K562 (cell line): ENCODE data around the gene GNB5. TPM values are rescaled to one million over a fixed set of nuclear protein-coding genes. Genes with fewer than 3 reads are reported as not detected.

Experiments used
- ATAC-seq: fragments of 200-7000 bp; cut with Tn5 transposase; 3 replicates; pipeline ENCODE4 v1.9.1; 2020; ENCODE audit warnings: moderate library complexity
- BruUV-seq: library from RNA; stranded (reverse); fragments of 400-500 nt; replicated peaks from 2 replicates; lab custom pipeline; 2021; lab: Mats Ljungman, UMichigan
- CTCF ChIA-PET: fragments of 300-600 bp; formaldehyde crosslinking; extraction: SDS; loops from one replicate; lab custom pipeline; 2021; ENCODE audit warnings: low intra/inter-chr PET ratio; lab: Yijun Ruan, JAX
- POLR2A ChIA-PET: fragments of 300-600, 350-650 bp; sonication (Branson Sonifier 250); formaldehyde crosslinking; extraction: SDS; loops from one replicate; lab custom pipeline; 2021; ENCODE audit warnings: antibody characterized with exemption, inconsistent platforms; lab: Yijun Ruan, JAX
- DNase-seq, 4 experiments: peaks; one replicate each; pipeline versions ENCODE4 v3.0.0 to v3.0.0-alpha.2; 2011 to 2018; ENCODE audit warnings: low spot score in 3 of 4, mixed read lengths in 3 of 4; ENCODE audit errors: extremely low read depth in 1 of 4
- FAIRE-seq: peaks from 2 replicates; lab custom pipeline; 2011; peaks lifted over from hg19 to GRCh38; lab: Jason Lieb, UNC
- H2AFZ ChIP-seq: 2 replicates; pipeline ENCODE4 v1.6.0; 2011; ENCODE audit warnings: low read depth, low read length, control low read depth, inconsistent platforms
- H3K27ac ChIP-seq: fragments of 200-600 bp; 3 replicates; pipeline ENCODE4 v1.8.0; 2011; ENCODE audit warnings: low read depth, mild to moderate bottlenecking, control low read depth, inconsistent platforms, low read length, moderate library complexity, mixed read lengths; ENCODE audit errors: extremely low read depth
- H3K27me3 ChIP-seq, 2 experiments: fragments of 300-600 bp in 1 of 2; 2 replicates in 1 of 2; 3 replicates in 1 of 2; pipeline versions ENCODE4 v1.6.0 to v1.8.0; 2011; ENCODE audit warnings: inconsistent platforms in 2 of 2, low read length in 2 of 2, mild to moderate bottlenecking in 1 of 2, mixed read lengths in 1 of 2, moderate library complexity in 1 of 2; ENCODE audit not compliant: control insufficient read depth in 2 of 2, insufficient read depth in 2 of 2
- H3K36me3 ChIP-seq: fragments of 300-600 bp; 3 replicates; pipeline ENCODE4 v1.8.0; 2011; ENCODE audit warnings: mild to moderate bottlenecking, low read length, inconsistent platforms; ENCODE audit not compliant: control insufficient read depth, insufficient read depth
- H3K4me1 ChIP-seq, 2 experiments: fragments of 200-600 bp in 1 of 2; replicated peaks in 1 of 2; 2 replicates in 1 of 2; 3 replicates in 1 of 2; pipeline versions ENCODE4 v1.5.1 to v1.8.0; 2011; ENCODE audit warnings: inconsistent platforms in 2 of 2, low read length in 2 of 2, mild to moderate bottlenecking in 1 of 2, mixed read lengths in 1 of 2, moderate library complexity in 1 of 2; ENCODE audit not compliant: control insufficient read depth in 2 of 2, insufficient read depth in 2 of 2
- H3K4me2 ChIP-seq: 2 replicates; pipeline ENCODE4 v1.6.1; 2011; ENCODE audit warnings: low read length, control low read depth, inconsistent platforms, mixed read lengths; ENCODE audit not compliant: insufficient read depth
- H3K4me3 ChIP-seq: fragments of 200-600 bp; sonication (generic), shearing (Covaris generic); 2 replicates; pipeline ENCODE4 v1.5.1; 2016; ENCODE audit warnings: control low read depth, inconsistent platforms
- H3K79me2 ChIP-seq: fragments of 200-600 bp; 3 replicates; pipeline ENCODE4 v1.8.0; 2011; ENCODE audit warnings: low read length, inconsistent platforms; ENCODE audit not compliant: control insufficient read depth, insufficient read depth
- H3K9ac ChIP-seq, 2 experiments: 2 replicates each; pipeline versions ENCODE4 v1.6.0 to v1.6.1; 2011; ENCODE audit warnings: low read depth in 2 of 2, low read length in 2 of 2, control low read depth in 1 of 2, inconsistent platforms in 1 of 2, mild to moderate bottlenecking in 1 of 2, mixed read lengths in 1 of 2; ENCODE audit not compliant: insufficient read depth in 1 of 2
- H3K9me1 ChIP-seq: one replicate; pipeline ENCODE4 v1.6.0; 2011; ENCODE audit warnings: inconsistent platforms, mild to moderate bottlenecking, low read length, moderate library complexity; ENCODE audit not compliant: control insufficient read depth, insufficient read depth
- H3K9me3 ChIP-seq: replicated peaks from 2 replicates; pipeline ENCODE4 v1.5.1; 2011; ENCODE audit warnings: low read depth, low read length, inconsistent platforms; ENCODE audit not compliant: control insufficient read depth, insufficient read depth
- H4K20me1 ChIP-seq: replicated peaks from 2 replicates; pipeline ENCODE4 v1.6.1; 2011; ENCODE audit warnings: low read length, inconsistent platforms, mixed read lengths; ENCODE audit not compliant: control insufficient read depth, insufficient read depth
- ATF1 ChIP-seq, 2 experiments: fragments of 450-650 bp in 1 of 2; IDR thresholded peaks; 2 replicates each; pipeline ENCODE4 v1.6.1; 2016; ENCODE audit warnings: missing compliant biosample characterization in 1 of 2, missing genetic modification characterization in 1 of 2
- KDM1A ChIP-seq, 2 experiments: fragments of 450-650 bp; IDR thresholded peaks; 2 replicates each; pipeline ENCODE4 v1.6.1; 2016; ENCODE audit warnings: mild to moderate bottlenecking in 2 of 2
- POLR2AphosphoS5 ChIP-seq: IDR thresholded peaks from 2 replicates; pipeline ENCODE4 v1.6.1; 2011; ENCODE audit warnings: mild to moderate bottlenecking, low read depth, low read length, moderate library complexity; ENCODE audit not compliant: control insufficient read depth, insufficient read depth
- RFX7 ChIP-seq: fragments of 250-450 bp; sonication (Bioruptor Pico); IDR thresholded peaks from 2 replicates; pipeline ENCODE4 v1.5.1; 2021; ENCODE audit warnings: mild to moderate bottlenecking
- SNIP1 ChIP-seq: fragments of 450-650 bp; IDR thresholded peaks from 2 replicates; pipeline ENCODE4 v1.7.1; 2017; ENCODE audit warnings: low read depth, mild to moderate bottlenecking
- STAG1 ChIP-seq: sonication (generic); formaldehyde crosslinking; IDR thresholded peaks from 2 replicates; pipeline ENCODE4 v1.5.0; 2020; ENCODE audit warnings: missing genetic modification reagents, borderline replicate concordance
- TARDBP ChIP-seq: fragments of 450-650 bp; IDR thresholded peaks from 2 replicates; pipeline ENCODE4 v1.6.1; 2016
- TCF15 ChIP-seq: fragments of 250-450 bp; sonication (Bioruptor Pico); IDR thresholded peaks from 2 replicates; pipeline ENCODE4 v1.8.0; 2022; ENCODE audit warnings: moderate library complexity, mild to moderate bottlenecking, inconsistent platforms
- TCFL5 ChIP-seq: fragments of 250-450 bp; sonication (Bioruptor Pico); conservative IDR thresholded peaks from 2 replicates; pipeline ENCODE4 v1.6.1; 2021; ENCODE audit warnings: mild to moderate bottlenecking, moderate library complexity, matching md5 sums
- TRIM28 ChIP-seq: fragments of 450-650 bp; IDR thresholded peaks from 2 replicates; pipeline ENCODE4 v1.6.1; 2017
- USF1 ChIP-seq: sonication (generic); formaldehyde crosslinking; IDR thresholded peaks from 2 replicates; pipeline ENCODE4 v1.9.0; 2022; ENCODE audit warnings: mild to moderate bottlenecking, missing genetic modification reagents
- ZBTB2 ChIP-seq: fragments of 450-650 bp; IDR thresholded peaks from 2 replicates; pipeline ENCODE4 v1.6.1; 2016; ENCODE audit warnings: antibody characterized with exemption
- ZNF77 ChIP-seq: fragments of 250-450 bp; sonication (Bioruptor Pico); IDR thresholded peaks from 2 replicates; pipeline ENCODE4 v1.5.0; 2020
- ZNF780A ChIP-seq: fragments of 250-450 bp; sonication (Bioruptor Pico); IDR thresholded peaks from 2 replicates; pipeline ENCODE4 v1.5.0; 2021; ENCODE audit warnings: mild to moderate bottlenecking
- WGBS: fragments of 100-300 bp; shearing (Covaris generic); methylation state at CpG from one replicate; pipeline ENCODE4 v1.1.6; 2016; ENCODE audit warnings: low coverage, mixed read lengths; ENCODE audit not compliant: insufficient coverage; ENCODE audit errors: missing lambda C conversion rate; 5-methylcytosine and 5-hydroxymethylcytosine counted together
- in situ Hi-C: fragments of 300-500 bp; cut with MboI; formaldehyde crosslinking; loops from 4 replicates; pipeline ENCODE4 v1.15.0; 2018; ENCODE audit warnings: inconsistent platforms, mixed read lengths
- intact Hi-C: fragments of 100-400 bp; cut with micrococcal nuclease; formaldehyde crosslinking; loops from 2 replicates; pipeline ENCODE4 v1.14.2; 2022
- polyA plus RNA-seq, 8 experiments: library from polyadenylated mRNA; depleted of rRNA in 4 of 8; stranded (reverse) in 5 of 8; unstranded in 3 of 8; fragments of >200 nt; fragmentation: Nextera tagmentation in 2 of 8; fragmentation: Illumina TruSeq in 1 of 8; extraction: Ambion mirVana in 2 of 8; extraction: Trizol in 1 of 8; gene quantifications; 2 replicates each; pipeline versions ENCODE4 v1.2.1 to v1.2.3, GENCODE V29; 2011 to 2014; ENCODE audit warnings: inconsistent platforms in 1 of 8, missing spikeins in 1 of 8
- total RNA-seq, 7 experiments: library from RNA; depleted of rRNA in 6 of 7; stranded (reverse); fragments of >200 nt in 6 of 7; fragmentation: Illumina TruSeq in 2 of 7; extraction: Trizol in 2 of 7; gene quantifications; 2 replicates each; pipeline versions ENCODE4 v1.2.1 to v1.2.3, GENCODE V29; 2011 to 2021; ENCODE audit warnings: low replicate concordance in 1 of 7

Gene GNB5
- total and polyA plus RNA-seq, 9 of the 15 experiments (the other 6 are each of a cell fraction or from before 2014, with no cell fraction given), result 0.11 to 2.1 (median 0.77) TPM

- intact Hi-C loops (loop anchor here (1.0 to 5.0 kb wide), 2 partner anchors 45 to 64 kb away; no protein-coding TSS in a partner anchor), in situ Hi-C loops (no loop called here)
- no peaks in the 10 kb centered on the region for H3K9me3 ChIP-seq
- BruUV-seq, result no TSS peak
- no peak overlapping the region for H3K27ac ChIP-seq
- H3K4me2 ChIP-seq, result no peak overlapping the region
- no peak for DNase-seq
- H3K79me2 ChIP-seq, result no peaks in the 10 kb centered on the region
- peaks cover 0 to 6% of the 10 kb centered on the region in 2 experiments; a peak in 1 of 5 replicates for H3K4me1 ChIP-seq
- TF ChIP-seq TARDBP (no peak), ZNF77 (CRISPR knock-in tag) (no peak), SNIP1 (no peak), ZNF780A (CRISPR knock-in tag) (no peak), ATF1 (CRISPR knock-in tag; IDR thresholded peaks at IDR 0.05) (no peak), ATF1 (tag; IDR thresholded peaks at IDR 0.05) (no peak), RFX7 (no peak), USF1 (CRISPR knock-in tag) (no peak), STAG1 (no peak), TRIM28 (no peak), ZBTB2 (no peak), POLR2AphosphoS5 (no peak), TCF15 (no peak), KDM1A (IDR thresholded peaks at IDR 0.05) (no peak), TCFL5 (CRISPR knock-in tag) (no peak)
- H3K27me3 ChIP-seq, result peaks cover 35 to 40% of the 10 kb centered on the region in 2 experiments
- H3K9me1 ChIP-seq, result no peaks in the 10 kb centered on the region
- no peaks in the 10 kb centered on the region for H4K20me1 ChIP-seq
- H3K9ac ChIP-seq, result peak overlapping the region in 1 of 2 experiments; percentile 70; a peak in 2 of 4 replicates
- CTCF ChIA-PET, result no interaction called here
- ATAC-seq, result peak; percentile 19; the same call in 1 of the 3 replicates
- no peak for FAIRE-seq
- H2AFZ ChIP-seq, result no peak overlapping the region
- no peaks in the 10 kb centered on the region for H3K36me3 ChIP-seq
- no peak overlapping the region for H3K4me3 ChIP-seq
- POLR2A ChIA-PET, result interaction anchor here (0.7 kb wide), 1 partner anchor 16 kb away, joined by 3 read pairs; no protein-coding TSS in a partner anchor
- WGBS, result 21% methylated on average over 22 of the region's 22 CpGs
Observed at GRCh38 chr15:52162876-52163275, 28.3 kb downstream of the GNB5 start.
